HuH-7 (cell line): ENCODE measurements around the gene ZNF24.

Source experiments
- DNase-seq: peaks from one replicate; pipeline ENCODE4 v3.0.0; 2011; ENCODE audit warnings: low spot score

The ZNF24 gene

GRCh38 chr18:35343936-35344735, at the start of gene ZNF24:
TSS of gene ZNF24 (minus strand) at chr18:35344420. CDS start at chr18:35340650, 3,770 bp downstream.
- DNase-seq, result peak; percentile 74

GRCh38 chr18:35393716-35394115, 49.5 kb upstream of the ZNF24 start:
- no peak for DNase-seq

GRCh38 chr18:35392375-35392774, 48.2 kb upstream of the ZNF24 start:
- no peak for DNase-seq

- DNase-seq, result no peak
Measured at GRCh38 chr18:35390951-35391700, 46.9 kb upstream of the ZNF24 start.

- DNase-seq, result no peak
Measured at GRCh38 chr18:35389095-35389618, 44.9 kb upstream of the ZNF24 start.

GRCh38 chr18:35387152-35387571, 42.9 kb upstream of the ZNF24 start:
- DNase-seq, result no peak

GRCh38 chr18:35386600-35387100, 42.4 kb upstream of the ZNF24 start:
- peak; percentile 52 for DNase-seq

GRCh38 chr18:35383136-35383535, 38.9 kb upstream of the ZNF24 start:
- no peak for DNase-seq

- no peak for DNase-seq
Measured at GRCh38 chr18:35379421-35379820, 35.2 kb upstream of the ZNF24 start.

GRCh38 chr18:35378574-35378896, 34.3 kb upstream of the ZNF24 start:
- no peak for DNase-seq

GRCh38 chr18:35377875-35378573, 33.8 kb upstream of the ZNF24 start:
- DNase-seq, result no peak

GRCh38 chr18:35376742-35377695, 32.8 kb upstream of the ZNF24 start, which contains the start of gene ZNF396:
TSS of gene ZNF396 (minus strand) at chr18:35377337. CDS start at chr18:35374292, 3,045 bp downstream.
- peak; percentile 74 for DNase-seq

- peak; percentile 44 for DNase-seq
Measured at GRCh38 chr18:35376393-35376741, 32.1 kb upstream of the ZNF24 start.

- no peak for DNase-seq
Measured at GRCh38 chr18:35374708-35375107, 30.5 kb upstream of the ZNF24 start.

- DNase-seq, result no peak
Measured at GRCh38 chr18:35371412-35372195, 27.4 kb upstream of the ZNF24 start.

GRCh38 chr18:35369126-35369525, 24.9 kb upstream of the ZNF24 start:
- DNase-seq, result no peak

- no peak for DNase-seq
Measured at GRCh38 chr18:35368595-35368994, 24.4 kb upstream of the ZNF24 start.

GRCh38 chr18:35362531-35362930, 18.3 kb upstream of the ZNF24 start:
- no peak for DNase-seq

GRCh38 chr18:35361570-35362321, 17.5 kb upstream of the ZNF24 start:
- no peak for DNase-seq
